Vagina (tissue), 2 donors: ENCODE data around the gene AGBL4.

Source experiments
- POLR2A ChIP-seq, 2 donors: fragments of 450-650 bp; IDR thresholded peaks; one replicate each; pipeline ENCODE4 v1.6.1; 2017; ENCODE audit warnings: antibody characterized with exemption in 2 of 2, mild to moderate bottlenecking in 2 of 2, moderate library complexity in 2 of 2
- TF ChIP-seq, protein P1 (sequence below), 3 experiments: fragments of 450-650 bp in 2 of 3; fragments of 200-600 bp in 1 of 3; sonication (generic) in 1 of 3; IDR thresholded peaks; one replicate each; pipeline ENCODE4 v1.5.1; 2017 to 2019; ENCODE audit warnings: antibody characterized with exemption in 3 of 3, mild to moderate bottlenecking in 2 of 3, moderate library complexity in 2 of 3

DNA sequence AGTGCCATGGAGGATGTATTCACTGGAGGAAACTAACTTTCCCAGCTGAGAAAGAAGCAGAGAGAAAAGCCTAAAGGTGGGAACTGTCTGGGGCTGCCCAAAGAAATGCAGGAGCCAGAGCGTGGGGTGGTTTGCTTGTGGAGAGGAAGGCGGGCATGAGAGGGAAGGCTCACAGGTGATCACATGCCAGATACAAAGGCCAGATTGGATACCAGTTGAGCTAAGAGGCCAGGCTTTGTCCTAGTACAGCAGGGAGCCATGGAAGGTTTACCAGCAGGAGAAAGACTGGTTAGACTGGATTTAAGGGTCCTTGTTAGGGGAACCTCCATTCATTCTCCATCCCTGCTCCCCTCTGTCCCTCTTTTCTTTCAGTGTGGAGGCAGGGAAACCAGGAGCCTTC lies 1313.4 kb downstream of the AGBL4 start:
- TF ChIP-seq, protein P1, sequence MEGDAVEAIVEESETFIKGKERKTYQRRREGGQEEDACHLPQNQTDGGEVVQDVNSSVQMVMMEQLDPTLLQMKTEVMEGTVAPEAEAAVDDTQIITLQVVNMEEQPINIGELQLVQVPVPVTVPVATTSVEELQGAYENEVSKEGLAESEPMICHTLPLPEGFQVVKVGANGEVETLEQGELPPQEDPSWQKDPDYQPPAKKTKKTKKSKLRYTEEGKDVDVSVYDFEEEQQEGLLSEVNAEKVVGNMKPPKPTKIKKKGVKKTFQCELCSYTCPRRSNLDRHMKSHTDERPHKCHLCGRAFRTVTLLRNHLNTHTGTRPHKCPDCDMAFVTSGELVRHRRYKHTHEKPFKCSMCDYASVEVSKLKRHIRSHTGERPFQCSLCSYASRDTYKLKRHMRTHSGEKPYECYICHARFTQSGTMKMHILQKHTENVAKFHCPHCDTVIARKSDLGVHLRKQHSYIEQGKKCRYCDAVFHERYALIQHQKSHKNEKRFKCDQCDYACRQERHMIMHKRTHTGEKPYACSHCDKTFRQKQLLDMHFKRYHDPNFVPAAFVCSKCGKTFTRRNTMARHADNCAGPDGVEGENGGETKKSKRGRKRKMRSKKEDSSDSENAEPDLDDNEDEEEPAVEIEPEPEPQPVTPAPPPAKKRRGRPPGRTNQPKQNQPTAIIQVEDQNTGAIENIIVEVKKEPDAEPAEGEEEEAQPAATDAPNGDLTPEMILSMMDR (IDR thresholded peaks at IDR 0.05) = no peak
- no peak for TF ChIP-seq POLR2A (IDR thresholded peaks at IDR 0.05)
